HCT116 (cell line): ENCODE measurements around the gene COL5A1. TPM values are rescaled to one million over a fixed set of nuclear protein-coding genes. Genes with fewer than 3 reads are reported as not detected.

Source experiments
- ATAC-seq: fragments of 200-7000 bp; cut with Tn5 transposase; 2 replicates; pipeline ENCODE4 v1.9.1; 2020; ENCODE audit warnings: mild to moderate bottlenecking, moderate library complexity
- BruUV-seq: library from RNA; stranded (reverse); fragments of 400-500 nt; replicated peaks from 2 replicates; lab custom pipeline; 2021; lab: Mats Ljungman, UMichigan
- CTCF ChIA-PET: fragments of 300-600 bp; sonication (Branson Sonifier 250); formaldehyde crosslinking; loops from one replicate; lab custom pipeline; 2021; ENCODE audit warnings: antibody characterized with exemption; lab: Charles Lee
- POLR2A ChIA-PET: fragments of 300-600, 350-600 bp; sonication (Branson Sonifier 250); formaldehyde crosslinking; loops from one replicate; lab custom pipeline; 2021; ENCODE audit warnings: antibody characterized with exemption; lab: Charles Lee
- RAD21 ChIA-PET, 2 experiments: fragments of 300-600 bp; sonication (Branson Sonifier 250); formaldehyde crosslinking; loops; one replicate each; lab custom pipeline; 2023; ENCODE audit warnings: low total read pairs in 2 of 2; ENCODE audit not compliant: uncharacterized antibody in 2 of 2, unreplicated experiment in 2 of 2, low non-redundant PET in 1 of 2; lab: Charles Lee
- DNase-seq: peaks from one replicate; pipeline ENCODE4 v3.0.0-alpha.2; 2010; ENCODE audit warnings: low read depth, low spot score
- H2AFZ ChIP-seq: fragments of 200-600 bp; shearing (Covaris generic), sonication (generic); 2 replicates; pipeline ENCODE4 v1.6.1; 2017; ENCODE audit warnings: low read depth, mixed run types, mixed read lengths, antibody characterized with exemption, low read length; ENCODE audit not compliant: poor library complexity, severe bottlenecking
- H3K27ac ChIP-seq: 2 replicates; pipeline ENCODE4 v1.5.1; 2012; ENCODE audit warnings: low read depth, low read length
- H3K27me3 ChIP-seq: fragments of 200-600 bp; sonication (generic); 2 replicates; pipeline ENCODE4 v1.6.1; 2016; ENCODE audit warnings: mixed run types, low read length, mixed read lengths; ENCODE audit not compliant: insufficient read depth
- H3K36me3 ChIP-seq, 2 experiments: fragments of 200-500 bp in 1 of 2; fragments of 200-600 bp in 1 of 2; sonication (Bioruptor generic) in 1 of 2; sonication (generic) in 1 of 2; 2 replicates each; pipeline versions ENCODE4 v1.5.1 to v1.6.1; 2014 to 2016; ENCODE audit warnings: low read length in 2 of 2, inconsistent platforms in 1 of 2, mixed read lengths in 1 of 2, mixed run types in 1 of 2; ENCODE audit not compliant: insufficient read depth in 2 of 2, control insufficient read depth in 1 of 2
- H3K4me1 ChIP-seq, 2 experiments: fragments of 200-600 bp in 1 of 2; sonication (generic) in 1 of 2; 2 replicates each; pipeline versions ENCODE4 v1.5.1 to v1.6.1; 2012 to 2017; ENCODE audit warnings: low read length in 2 of 2, inconsistent platforms in 1 of 2, mild to moderate bottlenecking in 1 of 2, mixed read lengths in 1 of 2, mixed run types in 1 of 2, moderate library complexity in 1 of 2; ENCODE audit not compliant: insufficient read depth in 2 of 2, control insufficient read depth in 1 of 2
- H3K4me2 ChIP-seq: fragments of 200-600 bp; sonication (generic); 2 replicates; pipeline ENCODE4 v1.6.1; 2017; ENCODE audit warnings: mixed run types, low read length, mixed read lengths
- H3K4me3 ChIP-seq, 2 experiments: fragments of 200-600 bp in 1 of 2; sonication (generic) in 1 of 2; replicated peaks in 1 of 2; 2 replicates each; pipeline ENCODE4 v1.5.1; 2011 to 2016; ENCODE audit warnings: low read length in 2 of 2, control low read depth in 1 of 2, low read depth in 1 of 2, mild to moderate bottlenecking in 1 of 2, mixed read lengths in 1 of 2, mixed run types in 1 of 2
- H3K79me2 ChIP-seq: fragments of 200-600 bp; sonication (generic); 2 replicates; pipeline ENCODE4 v1.6.1; 2017; ENCODE audit warnings: mild to moderate bottlenecking, mixed run types, low read length, moderate library complexity, mixed read lengths; ENCODE audit not compliant: insufficient read depth
- H3K9ac ChIP-seq: fragments of 200-600 bp; sonication (generic); 2 replicates; pipeline ENCODE4 v1.6.1; 2016; ENCODE audit warnings: low read length, mixed read lengths
- H3K9me2 ChIP-seq: fragments of 200-600 bp; sonication (generic), shearing (Covaris generic); 2 replicates; pipeline ENCODE4 v1.6.1; 2017; ENCODE audit warnings: mixed run types, mild to moderate bottlenecking, moderate library complexity; ENCODE audit not compliant: insufficient read depth
- H3K9me3 ChIP-seq, 2 experiments: fragments of 200-500 bp in 1 of 2; fragments of 200-600 bp in 1 of 2; sonication (Bioruptor generic) in 1 of 2; sonication (generic) in 1 of 2; 2 replicates each; pipeline ENCODE4 v1.6.1; 2014 to 2017; ENCODE audit warnings: low read length in 2 of 2, mixed read lengths in 2 of 2, inconsistent platforms in 1 of 2, low read depth in 1 of 2, mild to moderate bottlenecking in 1 of 2, mixed run types in 1 of 2, moderate library complexity in 1 of 2; ENCODE audit not compliant: control insufficient read depth in 1 of 2, insufficient read depth in 1 of 2
- H4K20me1 ChIP-seq: fragments of 200-600 bp; sonication (generic), shearing (Covaris generic); 2 replicates; pipeline ENCODE4 v1.6.1; 2017; ENCODE audit warnings: mixed run types, mild to moderate bottlenecking, moderate library complexity; ENCODE audit not compliant: insufficient read depth
- ATF3 ChIP-seq: IDR thresholded peaks from 2 replicates; pipeline ENCODE4 v1.6.1; 2012
- CTCF ChIP-seq, 3 experiments: fragments of 200-600 bp in 1 of 3; sonication (generic) in 1 of 3; IDR thresholded peaks in 2 of 3; conservative IDR thresholded peaks in 1 of 3; 2 replicates each; pipeline ENCODE4 v1.5.1; 2012 to 2017; ENCODE audit warnings: low read depth in 2 of 3, low read length in 2 of 3, antibody characterized with exemption in 1 of 3, borderline replicate concordance in 1 of 3, control low read depth in 1 of 3, mild to moderate bottlenecking in 1 of 3, mixed read lengths in 1 of 3, mixed run types in 1 of 3, moderate library complexity in 1 of 3; ENCODE audit not compliant: insufficient read depth in 1 of 3
- EZH2 ChIP-seq: fragments of 200-600 bp; sonication (generic); IDR thresholded peaks from 2 replicates; pipeline ENCODE4 v1.6.1; 2017; ENCODE audit warnings: antibody characterized with exemption, mixed run types
- EZH2phosphoT487 ChIP-seq: fragments of 200-600 bp; IDR thresholded peaks from 2 replicates; pipeline ENCODE4 v1.6.1; 2018; ENCODE audit warnings: antibody characterized with exemption, borderline replicate concordance
- FOSL1 ChIP-seq: IDR thresholded peaks from 2 replicates; pipeline ENCODE4 v1.6.1; 2012; ENCODE audit warnings: low read depth
- JUND ChIP-seq: IDR thresholded peaks from 2 replicates; pipeline ENCODE4 v1.6.1; 2012
- MAX ChIP-seq: IDR thresholded peaks from 2 replicates; pipeline ENCODE4 v1.6.1; 2012
- POLR2A ChIP-seq: IDR thresholded peaks from 2 replicates; pipeline ENCODE4 v1.7.0; 2011; ENCODE audit warnings: borderline replicate concordance; ENCODE audit not compliant: insufficient read depth, insufficient read length; ENCODE audit errors: extremely low read depth
- RAD21 ChIP-seq: IDR thresholded peaks from 2 replicates; pipeline ENCODE4 v1.6.1; 2012; ENCODE audit warnings: low read depth, mild to moderate bottlenecking
- REST ChIP-seq: IDR thresholded peaks from 2 replicates; pipeline ENCODE4 v1.6.1; 2012; ENCODE audit warnings: low read depth
- SIN3A ChIP-seq: IDR thresholded peaks from 2 replicates; pipeline ENCODE4 v1.6.1; 2012; ENCODE audit warnings: low read depth
- ZBTB33 ChIP-seq: IDR thresholded peaks from 2 replicates; pipeline ENCODE4 v1.6.1; 2011; ENCODE audit warnings: mild to moderate bottlenecking, low read length, moderate library complexity; ENCODE audit not compliant: insufficient replicate concordance; ENCODE audit errors: extremely low read depth
- ZFX ChIP-seq: fragments of 450-650 bp; IDR thresholded peaks from 2 replicates; pipeline ENCODE4 v1.6.1; 2017
- ZNF274 ChIP-seq: fragments of 200-500 bp; sonication (Bioruptor generic); IDR thresholded peaks from 2 replicates; pipeline ENCODE4 v1.6.1; 2014; ENCODE audit warnings: mild to moderate bottlenecking, low read depth, low read length, inconsistent platforms
- intact Hi-C: fragments of 100-400 bp; cut with micrococcal nuclease; formaldehyde crosslinking; loops from 2 replicates; pipeline ENCODE4 v1.10.0; 2022
- total RNA-seq: library from RNA; stranded (reverse); gene quantifications from one replicate; pipeline ENCODE4 v1.2.1, GENCODE V29; 2021; ENCODE audit not compliant: unreplicated experiment

The COL5A1 gene
- total RNA-seq, 1 experiment from 2014 or later: 0.30 TPM

- no peak for ATAC-seq
- H4K20me1 ChIP-seq: no peaks in the 10 kb centered on the region
- H2AFZ ChIP-seq: no peak overlapping the region
- DNase-seq: no peak
- H3K9me2 ChIP-seq: no peaks in the 10 kb centered on the region
- no peaks in the 10 kb centered on the region for H3K27me3 ChIP-seq
- no TSS peak for BruUV-seq
- intact Hi-C loops: no loop called here
- H3K9ac ChIP-seq: no peak overlapping the region
- H3K27ac ChIP-seq: no peak overlapping the region
- POLR2A ChIA-PET: no interaction called here
- no peak overlapping the region for H3K4me2 ChIP-seq
- CTCF ChIA-PET: no interaction called here
- no peaks in the 10 kb centered on the region for H3K36me3 ChIP-seq
- TF ChIP-seq EZH2 (no peak), JUND (no peak), POLR2A (no peak), MAX (no peak), REST (no peak), ZBTB33 (no peak), ZFX (no peak), ATF3 (no peak), EZH2phosphoT487 (no peak), ZNF274 (no peak), CTCF (IDR thresholded peaks at IDR 0.05 in 2 of 3, conservative IDR thresholded peaks at IDR 0.05 in 1 of 3; ENCODE audit: borderline replicate concordance in 1 of 3, insufficient read depth in 1 of 3, low read depth in 2 of 3, low read length in 2 of 3) (no peak), FOSL1 (no peak), RAD21 (no peak), SIN3A (no peak)
- no peak overlapping the region for H3K4me3 ChIP-seq
- no peaks in the 10 kb centered on the region for H3K79me2 ChIP-seq
- H3K4me1 ChIP-seq: peaks cover 0 to 4% of the 10 kb centered on the region in 2 experiments; a peak in 1 of 4 replicates
- RAD21 ChIA-PET: no interaction called here
- no peaks in the 10 kb centered on the region for H3K9me3 ChIP-seq
Observed at GRCh38 chr9:134731497-134732391, 90.1 kb downstream of the COL5A1 start.
